Panc1 (cell line): ENCODE results near the gene PIGO. TPM values are rescaled to one million over a fixed set of nuclear protein-coding genes. Genes with fewer than 3 reads are reported as not detected.
A peak's percentile ranks its signal among the peaks of the same experiment; 100 is the strongest.

Experiments
- ATAC-seq: fragments of 200-7000 bp; cut with Tn5 transposase; 2 replicates; pipeline ENCODE4 v1.9.1; 2020; ENCODE audit warnings: mild to moderate bottlenecking, moderate library complexity
- BruUV-seq: library from RNA; stranded (reverse); fragments of 400-500 nt; replicated peaks from 2 replicates; lab custom pipeline; 2021; lab: Mats Ljungman, UMichigan
- CTCF ChIA-PET: fragments of 300-600 bp; sonication (Branson Sonifier 250); formaldehyde crosslinking; loops from one replicate; lab custom pipeline; 2022; ENCODE audit warnings: antibody characterized with exemption; lab: Charles Lee
- POLR2A ChIA-PET: fragments of 300-600 bp; sonication (Branson Sonifier 250); formaldehyde crosslinking; loops from one replicate; lab custom pipeline; 2022; ENCODE audit warnings: antibody characterized with exemption; lab: Charles Lee
- DNase-seq: peaks from one replicate; pipeline ENCODE4 v3.0.0-alpha.2; 2010; ENCODE audit warnings: low read depth, low spot score
- H3K27ac ChIP-seq: 2 replicates; pipeline ENCODE4 v1.5.1; 2011; ENCODE audit warnings: mild to moderate bottlenecking, low read length, inconsistent platforms
- H3K27me3 ChIP-seq: fragments of 200-500 bp; sonication (Bioruptor generic); 2 replicates; pipeline ENCODE4 v1.6.0; 2014; ENCODE audit warnings: low read length, inconsistent platforms; ENCODE audit not compliant: control insufficient read depth, insufficient read depth
- H3K36me3 ChIP-seq: fragments of 200-500 bp; sonication (Bioruptor generic); 2 replicates; pipeline ENCODE4 v1.5.1; 2014; ENCODE audit warnings: inconsistent platforms, mild to moderate bottlenecking, low read length, moderate library complexity; ENCODE audit not compliant: control insufficient read depth, insufficient read depth
- H3K4me1 ChIP-seq: 2 replicates; pipeline ENCODE4 v1.5.1; 2011; ENCODE audit warnings: inconsistent platforms, mild to moderate bottlenecking, low read length, moderate library complexity; ENCODE audit not compliant: control insufficient read depth, insufficient read depth
- H3K4me3 ChIP-seq, 2 experiments: 2 replicates each; pipeline ENCODE4 v1.5.1; 2011 to 2012; ENCODE audit warnings: low read depth in 2 of 2, low read length in 2 of 2, mild to moderate bottlenecking in 2 of 2, inconsistent platforms in 1 of 2, moderate library complexity in 1 of 2
- H3K9me3 ChIP-seq: fragments of 200-500 bp; sonication (Bioruptor generic); 2 replicates; pipeline ENCODE4 v1.5.1; 2014; ENCODE audit warnings: low read depth, mild to moderate bottlenecking, inconsistent platforms, low read length, moderate library complexity; ENCODE audit not compliant: control insufficient read depth, insufficient read depth
- CTCF ChIP-seq: fragments of 450-650 bp; IDR thresholded peaks from 2 replicates; pipeline ENCODE4 v1.5.1; 2017; ENCODE audit warnings: mild to moderate bottlenecking
- POLR2AphosphoS5 ChIP-seq: IDR thresholded peaks from 2 replicates; pipeline ENCODE4 v1.6.1; 2012; ENCODE audit warnings: mild to moderate bottlenecking, low read depth, low read length, moderate library complexity
- REST ChIP-seq, 2 experiments: IDR thresholded peaks; 2 replicates each; pipeline ENCODE4 v1.6.1; 2011 to 2012; ENCODE audit warnings: low read depth in 2 of 2, control low read depth in 1 of 2, low read length in 1 of 2, mild to moderate bottlenecking in 1 of 2, moderate library complexity in 1 of 2; ENCODE audit not compliant: insufficient read depth in 1 of 2
- SIN3A ChIP-seq: IDR thresholded peaks from 2 replicates; pipeline ENCODE4 v1.6.1; 2012; ENCODE audit warnings: low read depth, mild to moderate bottlenecking, low read length, moderate library complexity, borderline replicate concordance; ENCODE audit not compliant: insufficient read depth
- TCF7L2 ChIP-seq: IDR thresholded peaks from 2 replicates; pipeline ENCODE4 v1.6.1; 2011; ENCODE audit warnings: mild to moderate bottlenecking, low read depth, low read length, inconsistent platforms
- in situ Hi-C: cut with HindIII; loops from 2 replicates; pipeline ENCODE4 v1.10.0; 2016; ENCODE audit warnings: low sequenced_read_pairs, low pct_unique_long_range_greater_than_20kb
- intact Hi-C: fragments of 100-400 bp; cut with micrococcal nuclease; formaldehyde crosslinking; loops from one replicate; pipeline ENCODE4 v1.10.0; 2022; ENCODE audit not compliant: unreplicated experiment
- total RNA-seq: library from RNA; stranded (reverse); gene quantifications from one replicate; pipeline ENCODE4 v1.2.1, GENCODE V29; 2021; ENCODE audit not compliant: unreplicated experiment

The PIGO gene
- total RNA-seq, 1 experiment from 2014 or later = 58.7 TPM

- ATAC-seq (0 out of 2 replicates have a peak, but pooled peaks have one; percentile 26), DNase-seq (no peak)
- no peak overlapping the region for H3K27ac ChIP-seq
- H3K9me3 ChIP-seq = no peaks in the 10 kb centered on the region
- POLR2A ChIA-PET = no interaction called here
- no peaks in the 10 kb centered on the region for H3K27me3 ChIP-seq
- CTCF ChIA-PET = no interaction called here
- no TSS peak for BruUV-seq
- H3K36me3 ChIP-seq = no peaks in the 10 kb centered on the region
- TF ChIP-seq REST (IDR thresholded peaks at IDR 0.05; ENCODE audit: insufficient read depth in 1 of 2, low read depth in 2 of 2, low read length in 1 of 2) (no peak), CTCF (no peak), SIN3A (no peak), POLR2AphosphoS5 (no peak), TCF7L2 (no peak)
- intact Hi-C loops = no loop called here
- no peak overlapping the region for H3K4me3 ChIP-seq
- no peaks in the 10 kb centered on the region for H3K4me1 ChIP-seq
- in situ Hi-C loops = no loop called here
Measured at GRCh38 chr9:35042081-35042604, 54.2 kb downstream of the PIGO start.

Other genes starting within 250 kb of the PIGO start
- 0.08 TPM for gene PHF24, start 138.3 kb downstream of the PIGO start, total RNA-seq
- gene DNAJB5, start 106.8 kb downstream of the PIGO start, total RNA-seq = 9.7 TPM
- 472 TPM for gene VCP, start 24.0 kb downstream of the PIGO start, total RNA-seq
- 73.8 TPM for gene FANCG, start 16.6 kb downstream of the PIGO start, total RNA-seq
- gene STOML2, start 6.5 kb upstream of the PIGO start, total RNA-seq = 264 TPM
- 23.6 TPM for gene ATOSB, start 19.3 kb upstream of the PIGO start, total RNA-seq
- 35.2 TPM for gene UNC13B, start 65.4 kb upstream of the PIGO start, total RNA-seq